Measurements from ENCODE around the gene TUBGCP3.
"Not testable (repeated sequence)": the region's sequence is repeated elsewhere in the genome, so short reads cannot be mapped to it uniquely, and the experiment has no call there.

The TUBGCP3 gene

DNA sequence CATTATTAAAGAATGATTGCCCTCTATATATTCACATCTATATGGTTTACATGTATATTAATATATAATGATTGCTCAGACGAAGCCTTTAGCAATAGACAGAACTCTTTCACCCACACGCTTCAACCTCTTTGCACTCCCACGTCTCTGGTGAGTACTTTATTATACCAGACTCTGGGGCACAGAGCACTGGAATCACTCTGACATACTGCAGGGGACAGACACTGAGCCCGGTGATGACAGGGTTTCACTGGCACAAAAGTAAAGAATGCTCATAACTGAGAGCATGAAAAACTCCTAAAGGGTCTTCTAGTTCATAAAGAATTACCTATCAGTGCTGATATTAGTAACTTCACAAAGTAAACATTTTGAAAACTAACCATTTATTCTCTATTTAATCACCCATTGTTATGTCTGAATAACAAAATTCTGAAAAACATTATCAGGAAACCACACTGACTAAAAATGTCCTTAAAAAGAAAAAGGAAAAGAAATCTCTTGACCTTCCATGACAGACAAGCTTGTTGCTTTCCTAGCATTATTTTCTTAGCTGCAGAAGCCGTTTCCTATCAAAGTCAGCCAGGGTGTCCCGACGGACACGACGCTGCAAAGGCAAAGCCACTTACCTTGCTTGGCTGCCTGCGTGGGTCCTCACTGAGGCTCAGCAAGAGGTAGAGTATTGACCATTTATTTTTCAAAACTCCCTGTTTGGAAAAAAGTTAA lies 29.1 kb downstream of the TUBGCP3 start:
- Histone ChIP-seq H3K4me1 (no peaks in the 10 kb centered on the region; the same call in 1 of the 2 replicates), H3K9me3 (no peaks in the 10 kb centered on the region), H3K36me3 (peaks cover 70% of the 10 kb centered on the region), H3K4me3 (ENCODE audit: low read depth, low read length) (no peak overlapping the region), H3K27me3 (no peaks in the 10 kb centered on the region)
- DNase-seq = no peak
- TF ChIP-seq, protein P1, sequence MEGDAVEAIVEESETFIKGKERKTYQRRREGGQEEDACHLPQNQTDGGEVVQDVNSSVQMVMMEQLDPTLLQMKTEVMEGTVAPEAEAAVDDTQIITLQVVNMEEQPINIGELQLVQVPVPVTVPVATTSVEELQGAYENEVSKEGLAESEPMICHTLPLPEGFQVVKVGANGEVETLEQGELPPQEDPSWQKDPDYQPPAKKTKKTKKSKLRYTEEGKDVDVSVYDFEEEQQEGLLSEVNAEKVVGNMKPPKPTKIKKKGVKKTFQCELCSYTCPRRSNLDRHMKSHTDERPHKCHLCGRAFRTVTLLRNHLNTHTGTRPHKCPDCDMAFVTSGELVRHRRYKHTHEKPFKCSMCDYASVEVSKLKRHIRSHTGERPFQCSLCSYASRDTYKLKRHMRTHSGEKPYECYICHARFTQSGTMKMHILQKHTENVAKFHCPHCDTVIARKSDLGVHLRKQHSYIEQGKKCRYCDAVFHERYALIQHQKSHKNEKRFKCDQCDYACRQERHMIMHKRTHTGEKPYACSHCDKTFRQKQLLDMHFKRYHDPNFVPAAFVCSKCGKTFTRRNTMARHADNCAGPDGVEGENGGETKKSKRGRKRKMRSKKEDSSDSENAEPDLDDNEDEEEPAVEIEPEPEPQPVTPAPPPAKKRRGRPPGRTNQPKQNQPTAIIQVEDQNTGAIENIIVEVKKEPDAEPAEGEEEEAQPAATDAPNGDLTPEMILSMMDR (IDR thresholded peaks at IDR 0.05; ENCODE audit: low read depth, low read length) = no peak

DNA sequence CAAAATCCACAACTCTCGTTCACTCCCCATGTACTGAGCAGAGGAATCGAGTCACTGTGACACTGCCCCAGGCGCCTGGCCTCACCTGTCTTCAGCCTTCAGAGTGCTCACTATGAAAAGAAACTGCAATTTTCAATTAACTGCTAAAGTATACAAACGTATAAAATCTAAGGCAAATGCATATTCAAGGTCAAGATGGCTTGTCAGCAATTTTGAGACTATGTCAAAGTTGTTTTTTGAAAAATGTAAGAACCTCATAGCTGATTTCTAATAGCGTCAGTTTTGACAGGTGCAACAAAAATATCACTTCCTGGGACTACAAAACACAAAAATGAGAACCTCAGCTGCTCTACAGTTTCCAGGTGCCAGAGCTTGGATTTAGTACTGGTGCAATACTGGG lies 31.4 kb downstream of the TUBGCP3 start:
- TF ChIP-seq, protein P1 (IDR thresholded peaks at IDR 0.05; ENCODE audit: low read depth, low read length) = no peak
- Histone ChIP-seq H3K4me1 (no peaks in the 10 kb centered on the region; the same call in 1 of the 2 replicates), H3K9me3 (no peaks in the 10 kb centered on the region), H3K4me3 (ENCODE audit: low read depth, low read length) (no peak overlapping the region), H3K36me3 (peaks cover 74% of the 10 kb centered on the region), H3K27me3 (no peaks in the 10 kb centered on the region)
- DNase-seq = no peak

DNA sequence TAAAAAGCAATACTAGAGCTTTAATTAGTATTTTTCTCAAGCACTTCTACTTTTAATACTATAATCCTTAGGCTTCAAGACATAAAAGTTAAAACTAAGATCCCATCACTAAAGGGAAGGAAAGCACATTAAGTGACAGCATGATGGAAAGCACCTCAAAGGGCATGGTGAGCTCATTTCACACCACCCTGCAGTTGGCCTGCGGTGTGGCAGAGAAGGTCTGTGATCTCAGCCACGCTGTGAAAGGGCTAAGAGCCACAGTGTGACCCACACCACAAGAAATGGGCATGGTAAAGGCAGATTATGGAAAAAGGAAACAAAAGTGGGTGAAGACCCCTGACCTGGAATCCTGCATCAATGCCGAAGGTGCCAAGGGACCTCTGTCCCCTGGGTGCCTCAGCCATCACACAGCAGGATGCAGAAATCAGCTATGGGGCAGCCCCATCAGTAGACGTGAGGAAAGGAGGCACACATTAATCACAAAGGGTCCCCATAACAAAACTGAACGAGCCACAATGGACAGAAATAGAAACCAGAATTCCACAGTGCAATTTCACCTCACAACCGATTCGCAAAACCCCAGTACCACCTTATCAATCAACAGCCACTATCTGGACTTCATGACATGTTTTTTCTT lies 33.6 kb downstream of the TUBGCP3 start:
- peaks cover 80% of the 10 kb centered on the region for H3K36me3 ChIP-seq
- no peaks in the 10 kb centered on the region for H3K27me3 ChIP-seq
- no peak for DNase-seq
- H3K4me3 ChIP-seq (ENCODE audit: low read depth, low read length) = no peak overlapping the region
- no peaks in the 10 kb centered on the region for H3K9me3 ChIP-seq
- no peaks in the 10 kb centered on the region; the same call in 1 of the 2 replicates for H3K4me1 ChIP-seq
- TF ChIP-seq, protein P1 (IDR thresholded peaks at IDR 0.05; ENCODE audit: low read depth, low read length) = no peak

DNA sequence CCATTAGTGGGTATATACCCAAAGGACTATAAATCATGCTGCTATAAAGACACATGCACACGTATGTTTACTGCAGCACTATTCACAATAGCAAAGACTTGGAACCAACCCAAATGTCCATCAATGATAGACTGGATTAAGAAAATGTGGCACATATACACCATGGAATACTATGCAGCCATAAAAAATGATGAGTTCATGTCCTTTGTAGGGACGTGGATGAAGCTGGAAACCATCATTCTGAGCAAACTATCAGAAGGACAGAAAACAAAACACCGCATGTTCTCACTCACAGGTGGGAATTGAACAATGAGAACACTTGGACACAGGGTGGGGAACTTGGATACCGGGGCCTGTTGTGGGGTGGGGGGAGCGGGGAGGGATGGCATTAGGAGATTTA lies 39.0 kb downstream of the TUBGCP3 start:
- peaks cover 76% of the 10 kb centered on the region for H3K36me3 ChIP-seq
- not testable (repeated sequence) for DNase-seq; H3K9me3 ChIP-seq; H3K4me1 ChIP-seq; H3K27me3 ChIP-seq; H3K4me3 ChIP-seq (ENCODE audit: low read depth, low read length)

DNA sequence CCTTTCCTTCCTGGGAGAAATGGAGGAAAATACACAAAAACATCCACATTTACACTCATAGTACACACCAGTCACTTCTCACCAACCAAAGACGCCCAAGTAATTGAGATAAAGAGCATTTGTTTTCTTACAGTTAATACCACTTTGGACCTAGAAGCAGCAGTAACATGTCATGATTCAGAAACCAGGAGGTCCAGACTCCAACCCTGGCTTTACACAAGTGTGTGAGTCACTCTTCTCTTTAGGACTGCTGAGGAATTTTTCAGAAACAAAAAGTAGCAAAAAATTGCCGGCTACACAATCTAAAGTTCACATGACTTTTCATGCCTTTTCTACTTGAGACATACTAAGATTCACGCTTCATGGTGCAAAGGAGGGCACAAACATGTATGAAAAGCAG lies 42.1 kb downstream of the TUBGCP3 start:
- no peaks in the 10 kb centered on the region for H3K27me3 ChIP-seq
- no peaks in the 10 kb centered on the region for H3K9me3 ChIP-seq
- H3K36me3 ChIP-seq = peaks cover 53% of the 10 kb centered on the region
- no peaks in the 10 kb centered on the region for H3K4me1 ChIP-seq
- TF ChIP-seq, protein P1 (IDR thresholded peaks at IDR 0.05; ENCODE audit: low read depth, low read length) = no peak
- no peak for DNase-seq
- no peak overlapping the region for H3K4me3 ChIP-seq (ENCODE audit: low read depth, low read length)

DNA sequence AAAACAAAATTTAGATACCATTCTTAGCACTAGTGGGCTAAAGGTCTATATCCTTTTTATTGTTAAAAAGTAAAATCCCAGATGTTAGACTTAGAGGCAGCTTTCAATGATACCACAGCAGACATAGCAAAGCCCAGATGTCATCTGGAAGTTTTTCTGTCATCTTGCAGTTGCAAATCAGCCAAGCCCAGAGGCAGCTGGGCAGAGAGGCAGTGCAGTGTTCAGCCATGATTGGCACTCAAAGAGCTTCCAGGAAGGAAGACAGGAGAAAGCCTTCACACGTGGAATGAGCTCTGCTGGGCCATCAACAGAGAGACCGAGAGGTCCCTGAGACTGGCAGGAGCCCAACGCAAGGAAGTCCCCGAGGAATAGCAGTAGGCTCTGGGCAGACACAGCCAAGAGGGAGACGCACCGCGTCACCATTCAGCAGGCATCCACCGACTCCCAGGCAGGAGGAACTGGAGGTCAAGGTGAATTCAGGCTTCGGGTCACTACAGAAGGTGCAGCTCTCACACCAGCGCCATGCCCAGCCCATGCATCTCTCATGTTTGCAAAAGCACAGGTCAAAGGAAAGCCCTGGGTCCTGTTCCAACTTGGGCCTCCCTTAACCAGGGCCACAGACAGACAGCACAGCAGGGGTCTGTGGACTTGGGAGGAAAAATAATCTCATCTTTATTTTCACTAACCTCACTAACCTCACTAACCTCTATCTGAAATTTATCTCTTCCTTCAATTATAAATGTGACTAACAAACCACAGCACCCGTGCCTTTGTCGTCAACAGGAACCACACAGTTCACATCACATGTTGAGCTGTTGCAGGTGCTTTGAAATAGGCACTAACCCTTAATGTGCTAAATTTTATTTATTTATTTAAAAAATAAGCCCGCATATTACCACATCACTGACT lies 54.9 kb downstream of the TUBGCP3 start:
- Histone ChIP-seq H3K36me3 (peaks cover 10% of the 10 kb centered on the region), H3K27me3 (no peaks in the 10 kb centered on the region), H3K4me1 (peaks cover 31% of the 10 kb centered on the region), H3K9me3 (no peaks in the 10 kb centered on the region), H3K4me3 (ENCODE audit: low read depth, low read length) (peak overlapping the region; percentile 10)
- TF ChIP-seq, protein P1 (IDR thresholded peaks at IDR 0.05; ENCODE audit: low read depth, low read length) = no peak
- DNase-seq = peak; percentile 81

Data from BE2C (cell line).